Effector CD8-positive, alpha-beta T cell (primary cell): ENCODE results near the gene DOHH.
A peak's percentile ranks its signal among the peaks of the same experiment; 100 is the strongest.
"Not testable (repeated sequence)": the region's sequence is repeated elsewhere in the genome, so short reads cannot be mapped to it uniquely, and the experiment has no call there.

Source experiments
- DNase-seq: peaks from one replicate; lab custom pipeline; 2025; lab: John Stamatoyannopoulos, UW

Gene DOHH

GRCh38 chr19:3519126-3519525, 18.7 kb upstream of the DOHH start:
- DNase-seq: no peak

DNA sequence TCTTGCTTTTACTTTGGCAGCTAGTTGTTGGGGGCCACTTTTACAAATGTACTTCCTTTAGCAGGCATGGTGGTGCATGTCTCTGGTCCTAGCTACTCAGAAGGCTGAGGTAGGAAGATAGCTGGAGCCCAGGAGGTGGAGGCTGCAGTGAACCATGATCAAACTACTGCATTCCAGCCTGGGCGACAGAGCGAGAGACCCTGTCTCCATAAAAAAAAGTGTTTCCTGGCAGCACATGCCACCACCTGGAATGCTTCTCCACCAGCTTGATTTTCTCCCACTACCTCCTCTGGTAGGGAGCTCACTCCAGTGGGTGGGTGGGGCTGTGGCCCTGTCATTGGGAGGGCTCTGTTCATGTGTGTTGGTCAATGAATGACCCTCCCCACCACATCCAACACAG, 18.2 kb upstream of the DOHH start:
- DNase-seq: no peak

DNA sequence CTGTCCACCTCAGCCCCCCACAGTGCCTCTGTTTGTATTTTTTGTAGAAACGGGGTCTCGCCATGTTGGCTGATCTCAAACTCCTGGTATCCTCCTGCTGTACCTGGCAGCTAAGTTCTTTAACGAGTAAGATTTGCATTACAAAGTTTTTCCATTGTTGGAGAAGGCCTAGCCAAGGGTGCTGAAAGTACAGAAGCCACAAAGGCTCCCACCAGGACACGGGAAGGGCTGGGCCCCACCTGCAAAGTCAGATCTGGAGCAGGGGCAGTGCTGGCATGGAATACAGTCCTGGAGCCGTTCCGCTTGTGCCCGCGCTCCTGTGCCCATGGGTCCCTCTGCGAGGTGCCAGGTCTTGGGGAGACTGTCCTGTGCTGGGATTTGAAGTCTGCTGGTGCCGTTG, 17.8 kb upstream of the DOHH start:
- no peak for DNase-seq

DNA sequence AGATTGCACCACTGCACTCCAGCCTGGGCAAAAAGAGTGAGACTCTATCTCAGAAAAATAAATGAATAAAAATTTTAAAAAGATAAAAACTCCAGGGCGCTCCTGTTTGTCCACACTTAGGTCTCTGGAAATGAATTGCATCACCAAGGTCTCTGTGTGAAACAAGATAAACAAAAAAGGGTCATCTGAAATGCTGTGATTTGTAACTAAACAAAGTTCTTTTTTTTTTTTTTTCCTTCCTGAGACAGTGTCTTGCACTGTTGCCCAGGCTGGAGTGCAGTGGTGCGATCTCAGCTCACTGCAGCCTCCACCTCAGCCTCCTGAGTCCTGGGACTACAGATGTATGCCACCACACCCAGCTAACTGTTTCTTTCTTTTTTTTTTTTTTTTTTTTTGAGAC, 17.2 kb upstream of the DOHH start:
- DNase-seq: no peak

DNA sequence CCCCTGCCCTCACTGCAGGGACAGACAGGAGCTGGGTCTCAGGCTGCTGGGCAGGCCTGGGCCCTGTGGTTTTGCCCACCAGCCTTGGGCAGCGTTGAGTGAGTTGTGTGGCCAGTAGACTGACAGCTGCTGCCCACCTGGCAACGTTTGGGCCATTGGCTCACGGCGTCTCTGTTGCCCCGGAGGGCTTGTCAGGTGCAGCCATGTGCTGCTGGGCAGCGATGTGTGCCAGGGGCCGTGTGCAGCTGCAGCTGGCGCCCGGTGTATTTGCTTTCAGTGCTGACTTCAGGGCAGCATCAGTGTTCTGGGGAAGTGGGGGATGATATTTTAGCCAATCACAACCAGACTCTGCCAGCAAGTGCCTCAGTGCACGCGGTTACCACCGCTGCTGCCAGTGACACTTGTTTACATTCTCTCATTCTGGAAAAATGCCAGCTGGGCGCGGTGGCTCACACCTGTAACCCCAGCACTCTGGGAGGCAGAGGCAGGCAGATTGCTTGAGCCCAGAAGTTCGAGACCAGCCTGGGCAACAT, 16.3 kb upstream of the DOHH start:
- no peak for DNase-seq

DNA sequence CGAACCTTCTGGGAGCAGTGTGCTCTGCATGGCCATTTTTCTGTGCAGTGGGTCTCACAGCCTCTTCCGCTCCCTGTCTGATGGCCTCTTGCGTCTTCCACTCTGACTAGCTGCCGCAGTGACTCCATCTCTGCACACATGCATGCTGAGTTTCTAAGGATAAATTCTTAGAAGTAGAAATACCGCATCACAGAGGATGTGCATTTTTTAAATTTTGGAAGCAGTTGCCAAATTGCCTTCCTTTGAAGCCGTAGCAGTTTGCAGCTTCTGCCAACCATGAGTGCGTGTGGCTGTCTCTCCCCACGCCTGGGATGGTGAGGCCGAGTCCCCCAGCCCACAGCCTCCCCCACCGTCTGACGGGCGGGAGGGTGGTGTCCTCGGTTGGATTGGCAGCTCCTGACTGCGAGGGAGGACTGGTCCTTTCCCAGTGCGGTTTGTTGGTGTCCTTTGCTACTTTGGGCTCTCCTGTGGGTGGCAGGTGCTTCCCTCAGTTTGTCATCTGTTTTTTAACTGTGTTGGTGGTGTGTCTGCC, 15.5 kb upstream of the DOHH start:
- DNase-seq: no peak

GRCh38 chr19:3514930-3515329, 14.5 kb upstream of the DOHH start:
- no peak for DNase-seq

GRCh38 chr19:3513229-3514140, 13.0 kb upstream of the DOHH start:
- DNase-seq: no peak

GRCh38 chr19:3512562-3513228, 12.2 kb upstream of the DOHH start:
- no peak for DNase-seq

DNA sequence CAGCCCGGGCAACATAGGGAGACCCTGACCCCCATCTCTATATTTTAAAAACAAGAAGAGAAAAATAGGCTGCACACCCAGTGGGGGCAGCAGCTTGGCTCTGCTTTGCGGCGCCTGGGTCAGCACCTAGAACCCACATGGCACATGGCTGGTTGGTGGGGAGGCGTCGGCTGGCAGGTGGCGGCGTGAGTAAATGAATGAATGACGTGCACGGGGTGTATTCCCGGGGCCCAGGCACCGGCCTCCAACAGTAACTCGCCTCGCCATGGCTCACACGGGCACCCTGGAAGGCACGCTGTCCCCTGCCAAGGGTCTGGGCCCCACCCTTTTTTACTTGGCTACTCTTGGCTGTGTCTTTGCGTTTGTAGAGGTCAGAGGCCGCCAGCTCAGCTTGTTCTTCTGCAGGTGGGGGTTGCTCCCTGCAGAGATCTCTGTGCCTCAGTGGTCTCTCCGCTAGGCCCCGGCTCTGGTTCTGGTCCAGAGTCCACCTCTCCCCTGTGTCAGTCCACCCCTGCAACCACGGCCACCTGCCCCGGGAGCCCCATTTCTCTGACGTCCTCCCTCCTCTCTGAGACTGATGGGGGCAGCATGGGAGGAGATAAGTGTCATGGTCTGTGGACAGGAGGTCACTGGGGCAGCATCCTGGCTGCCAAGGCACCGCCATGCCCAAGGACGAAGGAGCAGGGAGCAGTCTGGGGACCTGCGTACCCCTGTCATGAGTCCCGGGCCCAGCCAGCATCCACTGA, 11.2 kb upstream of the DOHH start:
- DNase-seq: no peak

- no peak for DNase-seq
Observed at GRCh38 chr19:3510727-3511126, 10.3 kb upstream of the DOHH start.

- DNase-seq: no peak
Observed at GRCh38 chr19:3509566-3509989, 9.1 kb upstream of the DOHH start.

GRCh38 chr19:3508771-3509535, 8.5 kb upstream of the DOHH start:
- no peak for DNase-seq

- not testable (repeated sequence) for DNase-seq
Observed at GRCh38 chr19:3508121-3508661, 7.7 kb upstream of the DOHH start.

- DNase-seq: no peak
Observed at GRCh38 chr19:3507371-3508120, 7.1 kb upstream of the DOHH start.

- DNase-seq: peak; percentile 24
Observed at GRCh38 chr19:3506384-3507340, 6.2 kb upstream of the DOHH start.

DNA sequence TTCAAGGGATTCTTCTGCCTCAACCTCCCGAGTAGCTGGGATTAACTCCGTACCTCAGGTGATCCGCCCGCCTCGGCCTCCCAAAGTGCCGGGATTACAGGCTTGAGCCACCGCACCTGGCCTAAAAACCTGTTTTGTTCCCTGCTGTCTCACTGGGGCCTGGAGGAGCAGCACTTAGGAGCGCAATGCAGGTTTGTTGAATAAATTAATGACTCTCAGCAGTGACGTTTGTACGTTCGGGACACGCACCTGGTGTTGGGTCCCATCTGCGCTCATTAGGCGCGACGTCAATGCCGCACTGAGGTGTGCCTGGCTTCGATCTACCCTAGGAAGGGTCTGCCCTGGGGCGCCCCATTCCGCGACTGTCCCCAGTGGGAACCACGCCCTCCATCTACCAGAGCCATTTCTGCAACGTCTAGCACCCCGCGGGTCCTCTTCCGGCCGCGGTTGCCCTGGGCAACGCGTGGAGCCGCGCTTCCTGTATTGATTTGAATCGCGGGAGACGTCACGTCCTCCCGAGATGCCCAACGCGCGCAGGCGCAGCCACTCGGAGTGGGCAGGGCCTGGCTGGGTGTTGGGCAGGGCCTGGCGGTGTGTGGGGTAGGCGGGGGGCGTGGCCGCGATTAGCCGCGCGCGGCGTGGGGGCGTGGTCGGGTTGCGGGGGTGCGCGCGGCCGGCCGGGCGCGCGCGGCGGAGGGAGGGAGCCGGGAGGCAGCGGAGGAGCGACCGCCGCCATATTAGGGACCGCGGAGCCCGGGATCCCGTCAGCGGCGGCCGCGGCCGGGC, 5.3 kb upstream of the DOHH start, which contains the start of gene FZR1:
Gene FZR1 (plus strand): TSS at position 714 of the 786 bp plus-strand sequence. CDS start 16,679 bp downstream, outside the sequence.
- DNase-seq: peak; percentile 99

GRCh38 chr19:3504735-3505134, 4.3 kb upstream of the DOHH start:
- DNase-seq: no peak
